GM23338 (cell line): Measurements from ENCODE around the gene GAS1. TPM values are rescaled to one million over a fixed set of nuclear protein-coding genes. Genes with fewer than 3 reads are reported as not detected.

Experiments
- ATAC-seq: fragments of 200-7000 bp; cut with Tn5 transposase; 3 replicates; pipeline ENCODE4 v1.9.1; 2020
- DNase-seq: peaks from one replicate; pipeline ENCODE4 v3.0.0-alpha.2; 2015; ENCODE audit warnings: low spot score
- H2AFZ ChIP-seq: fragments of 200-600 bp; sonication (generic); 2 replicates; pipeline ENCODE4 v1.8.0; 2016; ENCODE audit warnings: antibody characterized with exemption, mild to moderate bottlenecking, moderate library complexity
- H3F3A ChIP-seq: fragments of 200-600 bp; sonication (generic); replicated peaks from 2 replicates; pipeline ENCODE4 v1.8.0; 2017; ENCODE audit warnings: antibody characterized with exemption, mixed run types, low read depth
- H3K27ac ChIP-seq: fragments of 200-600 bp; sonication (generic); 2 replicates; pipeline ENCODE4 v1.6.1; 2016; ENCODE audit warnings: low read depth
- H3K27me3 ChIP-seq: fragments of 200-600 bp; sonication (generic); 2 replicates; pipeline ENCODE4 v1.8.0; 2016; ENCODE audit warnings: mild to moderate bottlenecking, mixed run types, moderate library complexity; ENCODE audit not compliant: insufficient read depth
- H3K36me3 ChIP-seq: fragments of 200-600 bp; sonication (generic); 2 replicates; pipeline ENCODE4 v1.8.0; 2016; ENCODE audit warnings: mild to moderate bottlenecking; ENCODE audit not compliant: insufficient read depth
- H3K4me1 ChIP-seq: fragments of 200-600 bp; sonication (generic); 2 replicates; pipeline ENCODE4 v1.8.0; 2016; ENCODE audit warnings: mild to moderate bottlenecking, moderate library complexity; ENCODE audit not compliant: insufficient read depth
- H3K4me2 ChIP-seq: fragments of 200-600 bp; sonication (generic); 2 replicates; pipeline ENCODE4 v1.7.1; 2017; ENCODE audit warnings: mixed run types
- H3K4me3 ChIP-seq: fragments of 200-600 bp; sonication (generic); 2 replicates; pipeline ENCODE4 v1.6.1; 2016; ENCODE audit warnings: mixed run types
- H3K79me2 ChIP-seq: fragments of 200-600 bp; sonication (generic); replicated peaks from 2 replicates; pipeline ENCODE4 v1.8.0; 2017; ENCODE audit warnings: mild to moderate bottlenecking; ENCODE audit not compliant: insufficient read depth
- H3K9me2 ChIP-seq: fragments of 200-600 bp; sonication (generic); 2 replicates; pipeline ENCODE4 v1.8.0; 2017; ENCODE audit not compliant: insufficient read depth
- H4K20me1 ChIP-seq: fragments of 200-600 bp; sonication (generic); replicated peaks from 2 replicates; pipeline ENCODE4 v1.8.0; 2017; ENCODE audit warnings: mild to moderate bottlenecking; ENCODE audit not compliant: insufficient read depth
- H3K27ac Mint-ChIP-seq: 2 replicates; pipeline ENCODE4 v1.8.0; 2020; ENCODE audit warnings: inconsistent platforms, mild to moderate bottlenecking, moderate library complexity, mixed read lengths
- H3K27me3 Mint-ChIP-seq: 3 replicates; pipeline ENCODE4 v1.8.0; 2022; ENCODE audit warnings: low read depth, mild to moderate bottlenecking, moderate library complexity, mixed read lengths, inconsistent platforms; ENCODE audit not compliant: insufficient read depth, poor library complexity
- H3K36me3 Mint-ChIP-seq: 3 replicates; pipeline ENCODE4 v1.8.0; 2021; ENCODE audit warnings: low read depth, mild to moderate bottlenecking, inconsistent platforms, moderate library complexity, mixed read lengths
- H3K4me1 Mint-ChIP-seq: 3 replicates; pipeline ENCODE4 v1.8.0; 2020; ENCODE audit warnings: mild to moderate bottlenecking, inconsistent platforms, mixed read lengths
- H3K4me3 Mint-ChIP-seq: 3 replicates; pipeline ENCODE4 v1.8.0; 2021; ENCODE audit warnings: moderate library complexity, mild to moderate bottlenecking, inconsistent platforms, mixed read lengths
- H3K9me3 Mint-ChIP-seq: 3 replicates; pipeline ENCODE4 v1.8.0; 2020; ENCODE audit warnings: moderate library complexity, mild to moderate bottlenecking, inconsistent platforms, mixed read lengths
- EZH2 ChIP-seq: fragments of 200-600 bp; sonication (generic); IDR thresholded peaks from one replicate; pipeline ENCODE4 v1.8.0; 2017; ENCODE audit warnings: antibody characterized with exemption, mild to moderate bottlenecking, low read depth; ENCODE audit not compliant: unreplicated experiment
- EZH2phosphoT487 ChIP-seq: fragments of 200-600 bp; sonication (generic); IDR thresholded peaks from one replicate; pipeline ENCODE4 v1.8.1; 2018; ENCODE audit warnings: antibody characterized with exemption; ENCODE audit not compliant: unreplicated experiment
- POLR2AphosphoS5 ChIP-seq: IDR thresholded peaks from 2 replicates; pipeline ENCODE4 v1.6.1; 2016; ENCODE audit warnings: antibody characterized with exemption, low read depth
- STAT1 ChIP-seq: IDR thresholded peaks from one replicate; pipeline ENCODE4 v1.6.1; 2016; ENCODE audit warnings: antibody characterized with exemption; ENCODE audit not compliant: unreplicated experiment
- ZNF114 ChIP-seq: fragments of 250-450 bp; sonication (Bioruptor Pico); IDR thresholded peaks from 2 replicates; pipeline ENCODE4 v1.5.0; 2020; ENCODE audit warnings: mild to moderate bottlenecking, moderate library complexity
- ZNF331 ChIP-seq: fragments of 250-450 bp; sonication (Bioruptor Pico); IDR thresholded peaks from 2 replicates; pipeline ENCODE4 v1.5.0; 2020; ENCODE audit warnings: low read depth, mild to moderate bottlenecking, moderate library complexity
- polyA plus RNA-seq: library from polyadenylated mRNA; unstranded; fragments of >200 nt; fragmentation: Nextera tagmentation; extraction: Ambion mirVana; gene quantifications from 2 replicates; pipeline ENCODE4 v1.2.1, GENCODE V29; 2016
- total RNA-seq: library from RNA; depleted of rRNA; stranded (reverse); fragments of >200 nt; shearing (Covaris generic); gene quantifications from 2 replicates; pipeline ENCODE4 v1.2.3, GENCODE V29; 2014
- TF ChIP-seq, protein P1 (sequence below), 2 experiments: fragments of 200-600 bp in 1 of 2; sonication (generic) in 1 of 2; conservative IDR thresholded peaks; 2 replicates each; pipeline versions ENCODE4 v1.5.1 to v1.6.1; 2016 to 2017; ENCODE audit warnings: antibody characterized with exemption in 2 of 2, low read depth in 2 of 2, mild to moderate bottlenecking in 2 of 2, moderate library complexity in 1 of 2
- TF ChIP-seq, protein P2 (sequence below): fragments of 250-450 bp; sonication (Bioruptor Pico); IDR thresholded peaks from 2 replicates; pipeline ENCODE4 v1.5.0; 2020; ENCODE audit warnings: mild to moderate bottlenecking, moderate library complexity

The GAS1 gene
- total and polyA plus RNA-seq, 2 experiments from 2014 or later = 1.4 to 7.7 TPM

- no peaks in the 10 kb centered on the region for H4K20me1 ChIP-seq
- H3K27me3 ChIP-seq = no peaks in the 10 kb centered on the region
- TF ChIP-seq STAT1 (no peak), EZH2phosphoT487 (no peak), ZNF331 (no peak), EZH2 (no peak), ZNF114 (no peak), POLR2AphosphoS5 (no peak)
- TF ChIP-seq, protein P1, sequence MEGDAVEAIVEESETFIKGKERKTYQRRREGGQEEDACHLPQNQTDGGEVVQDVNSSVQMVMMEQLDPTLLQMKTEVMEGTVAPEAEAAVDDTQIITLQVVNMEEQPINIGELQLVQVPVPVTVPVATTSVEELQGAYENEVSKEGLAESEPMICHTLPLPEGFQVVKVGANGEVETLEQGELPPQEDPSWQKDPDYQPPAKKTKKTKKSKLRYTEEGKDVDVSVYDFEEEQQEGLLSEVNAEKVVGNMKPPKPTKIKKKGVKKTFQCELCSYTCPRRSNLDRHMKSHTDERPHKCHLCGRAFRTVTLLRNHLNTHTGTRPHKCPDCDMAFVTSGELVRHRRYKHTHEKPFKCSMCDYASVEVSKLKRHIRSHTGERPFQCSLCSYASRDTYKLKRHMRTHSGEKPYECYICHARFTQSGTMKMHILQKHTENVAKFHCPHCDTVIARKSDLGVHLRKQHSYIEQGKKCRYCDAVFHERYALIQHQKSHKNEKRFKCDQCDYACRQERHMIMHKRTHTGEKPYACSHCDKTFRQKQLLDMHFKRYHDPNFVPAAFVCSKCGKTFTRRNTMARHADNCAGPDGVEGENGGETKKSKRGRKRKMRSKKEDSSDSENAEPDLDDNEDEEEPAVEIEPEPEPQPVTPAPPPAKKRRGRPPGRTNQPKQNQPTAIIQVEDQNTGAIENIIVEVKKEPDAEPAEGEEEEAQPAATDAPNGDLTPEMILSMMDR (conservative IDR thresholded peaks at IDR 0.05; ENCODE audit: low read depth in 2 of 2) = no peak
- TF ChIP-seq, protein P2, sequence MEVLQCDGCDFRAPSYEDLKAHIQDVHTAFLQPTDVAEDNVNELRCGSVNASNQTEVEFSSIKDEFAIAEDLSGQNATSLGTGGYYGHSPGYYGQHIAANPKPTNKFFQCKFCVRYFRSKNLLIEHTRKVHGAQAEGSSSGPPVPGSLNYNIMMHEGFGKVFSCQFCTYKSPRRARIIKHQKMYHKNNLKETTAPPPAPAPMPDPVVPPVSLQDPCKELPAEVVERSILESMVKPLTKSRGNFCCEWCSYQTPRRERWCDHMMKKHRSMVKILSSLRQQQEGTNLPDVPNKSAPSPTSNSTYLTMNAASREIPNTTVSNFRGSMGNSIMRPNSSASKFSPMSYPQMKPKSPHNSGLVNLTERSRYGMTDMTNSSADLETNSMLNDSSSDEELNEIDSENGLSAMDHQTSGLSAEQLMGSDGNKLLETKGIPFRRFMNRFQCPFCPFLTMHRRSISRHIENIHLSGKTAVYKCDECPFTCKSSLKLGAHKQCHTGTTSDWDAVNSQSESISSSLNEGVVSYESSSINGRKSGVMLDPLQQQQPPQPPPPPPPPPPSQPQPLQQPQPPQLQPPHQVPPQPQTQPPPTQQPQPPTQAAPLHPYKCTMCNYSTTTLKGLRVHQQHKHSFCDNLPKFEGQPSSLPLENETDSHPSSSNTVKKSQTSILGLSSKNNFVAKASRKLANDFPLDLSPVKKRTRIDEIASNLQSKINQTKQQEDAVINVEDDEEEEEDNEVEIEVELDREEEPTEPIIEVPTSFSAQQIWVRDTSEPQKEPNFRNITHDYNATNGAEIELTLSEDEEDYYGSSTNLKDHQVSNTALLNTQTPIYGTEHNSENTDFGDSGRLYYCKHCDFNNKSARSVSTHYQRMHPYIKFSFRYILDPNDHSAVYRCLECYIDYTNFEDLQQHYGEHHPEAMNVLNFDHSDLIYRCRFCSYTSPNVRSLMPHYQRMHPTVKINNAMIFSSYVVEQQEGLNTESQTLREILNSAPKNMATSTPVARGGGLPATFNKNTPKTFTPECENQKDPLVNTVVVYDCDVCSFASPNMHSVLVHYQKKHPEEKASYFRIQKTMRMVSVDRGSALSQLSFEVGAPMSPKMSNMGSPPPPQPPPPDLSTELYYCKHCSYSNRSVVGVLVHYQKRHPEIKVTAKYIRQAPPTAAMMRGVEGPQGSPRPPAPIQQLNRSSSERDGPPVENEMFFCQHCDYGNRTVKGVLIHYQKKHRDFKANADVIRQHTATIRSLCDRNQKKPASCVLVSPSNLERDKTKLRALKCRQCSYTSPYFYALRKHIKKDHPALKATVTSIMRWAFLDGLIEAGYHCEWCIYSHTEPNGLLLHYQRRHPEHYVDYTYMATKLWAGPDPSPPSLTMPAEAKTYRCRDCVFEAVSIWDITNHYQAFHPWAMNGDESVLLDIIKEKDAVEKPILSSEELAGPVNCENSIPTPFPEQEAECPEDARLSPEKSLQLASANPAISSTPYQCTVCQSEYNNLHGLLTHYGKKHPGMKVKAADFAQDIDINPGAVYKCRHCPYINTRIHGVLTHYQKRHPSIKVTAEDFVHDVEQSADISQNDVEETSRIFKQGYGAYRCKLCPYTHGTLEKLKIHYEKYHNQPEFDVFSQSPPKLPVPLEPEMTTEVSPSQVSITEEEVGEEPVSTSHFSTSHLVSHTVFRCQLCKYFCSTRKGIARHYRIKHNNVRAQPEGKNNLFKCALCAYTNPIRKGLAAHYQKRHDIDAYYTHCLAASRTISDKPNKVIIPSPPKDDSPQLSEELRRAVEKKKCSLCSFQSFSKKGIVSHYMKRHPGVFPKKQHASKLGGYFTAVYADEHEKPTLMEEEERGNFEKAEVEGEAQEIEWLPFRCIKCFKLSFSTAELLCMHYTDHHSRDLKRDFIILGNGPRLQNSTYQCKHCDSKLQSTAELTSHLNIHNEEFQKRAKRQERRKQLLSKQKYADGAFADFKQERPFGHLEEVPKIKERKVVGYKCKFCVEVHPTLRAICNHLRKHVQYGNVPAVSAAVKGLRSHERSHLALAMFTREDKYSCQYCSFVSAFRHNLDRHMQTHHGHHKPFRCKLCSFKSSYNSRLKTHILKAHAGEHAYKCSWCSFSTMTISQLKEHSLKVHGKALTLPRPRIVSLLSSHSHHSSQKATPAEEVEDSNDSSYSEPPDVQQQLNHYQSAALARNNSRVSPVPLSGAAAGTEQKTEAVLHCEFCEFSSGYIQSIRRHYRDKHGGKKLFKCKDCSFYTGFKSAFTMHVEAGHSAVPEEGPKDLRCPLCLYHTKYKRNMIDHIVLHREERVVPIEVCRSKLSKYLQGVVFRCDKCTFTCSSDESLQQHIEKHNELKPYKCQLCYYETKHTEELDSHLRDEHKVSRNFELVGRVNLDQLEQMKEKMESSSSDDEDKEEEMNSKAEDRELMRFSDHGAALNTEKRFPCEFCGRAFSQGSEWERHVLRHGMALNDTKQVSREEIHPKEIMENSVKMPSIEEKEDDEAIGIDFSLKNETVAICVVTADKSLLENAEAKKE (CRISPR knock-in tag) = no peak
- no peaks in the 10 kb centered on the region for H3K4me1 ChIP-seq
- Mint-ChIP-seq H3K9me3 (no peaks in the 10 kb centered on the region), H3K27me3 (peaks cover 1% of the 10 kb centered on the region), H3K36me3 (no peaks in the 10 kb centered on the region), H3K4me1 (no peaks in the 10 kb centered on the region), H3K27ac (no peak overlapping the region), H3K4me3 (no peak overlapping the region)
- DNase-seq (no peak), ATAC-seq (no peak)
- H3K4me3 ChIP-seq = no peak overlapping the region
- H2AFZ ChIP-seq = no peak overlapping the region
- no peaks in the 10 kb centered on the region for H3K79me2 ChIP-seq
- H3K9me2 ChIP-seq = no peaks in the 10 kb centered on the region
- H3K36me3 ChIP-seq = no peaks in the 10 kb centered on the region
- H3K4me2 ChIP-seq = no peak overlapping the region
- H3F3A ChIP-seq = no peaks in the 10 kb centered on the region
- H3K27ac ChIP-seq = no peak overlapping the region
These were observed 43.8 kb upstream of the GAS1 start for GRCh38 chr9:86991077-86991476.
